Neural cell (in vitro differentiated cells): Measurements from ENCODE around the gene C1orf210. TPM values are rescaled to one million over a fixed set of nuclear protein-coding genes. Genes with fewer than 3 reads are reported as not detected.

ENCODE experiments used
- H2AFZ ChIP-seq: fragments of 200-600, 300-800 bp; sonication (generic), shearing (Covaris generic); 2 replicates; pipeline ENCODE4 v1.6.0; 2014; ENCODE audit warnings: low read depth, mild to moderate bottlenecking, antibody characterized with exemption, low read length, moderate library complexity
- H3F3A ChIP-seq: fragments of 200-600 bp; shearing (Covaris generic); 2 replicates; pipeline ENCODE4 v1.6.1; 2016; ENCODE audit warnings: mild to moderate bottlenecking, moderate library complexity, mixed read lengths, antibody characterized with exemption, low read length; ENCODE audit not compliant: insufficient read depth, poor library complexity, severe bottlenecking
- H3K27ac ChIP-seq: fragments of 200-600, 300-800 bp; sonication (generic), shearing (Covaris generic); 2 replicates; pipeline ENCODE4 v1.5.1; 2014; ENCODE audit warnings: mild to moderate bottlenecking, low read length, moderate library complexity
- H3K27me3 ChIP-seq: fragments of 300-800, 200-600 bp; sonication (generic), shearing (Covaris generic); 2 replicates; pipeline ENCODE4 v1.6.0; 2014; ENCODE audit warnings: mild to moderate bottlenecking, low read depth, low read length, moderate library complexity; ENCODE audit not compliant: insufficient read depth
- H3K36me3 ChIP-seq: fragments of 300-800, 200-600 bp; sonication (generic), shearing (Covaris generic); 2 replicates; pipeline ENCODE4 v1.5.1; 2014; ENCODE audit warnings: mild to moderate bottlenecking, antibody characterized with exemption, low read length, moderate library complexity; ENCODE audit not compliant: insufficient read depth
- H3K4me2 ChIP-seq: fragments of 300-800, 200-600 bp; sonication (generic), shearing (Covaris generic); 2 replicates; pipeline ENCODE4 v1.6.0; 2014; ENCODE audit warnings: mild to moderate bottlenecking, low read length
- H3K4me3 ChIP-seq: fragments of 300-800, 200-600 bp; sonication (generic), shearing (Covaris generic); 2 replicates; pipeline ENCODE4 v1.5.1; 2014; ENCODE audit warnings: mild to moderate bottlenecking, low read length, moderate library complexity
- H3K79me2 ChIP-seq: fragments of 200-600 bp; shearing (Covaris generic); replicated peaks from 2 replicates; pipeline ENCODE4 v1.6.0; 2014; ENCODE audit warnings: mild to moderate bottlenecking, low read length, moderate library complexity; ENCODE audit not compliant: insufficient read depth
- H3K9ac ChIP-seq: fragments of 300-800, 200-600 bp; sonication (generic), shearing (Covaris generic); 2 replicates; pipeline ENCODE4 v1.6.1; 2016; ENCODE audit warnings: mild to moderate bottlenecking, low read length, mixed read lengths
- H3K9me2 ChIP-seq: fragments of 200-600 bp; shearing (Covaris generic); 2 replicates; pipeline ENCODE4 v1.6.1; 2016; ENCODE audit warnings: mild to moderate bottlenecking, low read length, mixed read lengths; ENCODE audit not compliant: insufficient read depth
- H3K9me3 ChIP-seq: fragments of 200-600, 300-800 bp; sonication (generic), shearing (Covaris generic); 2 replicates; pipeline ENCODE4 v1.6.1; 2016; ENCODE audit warnings: mild to moderate bottlenecking, mixed run types, low read length, moderate library complexity, mixed read lengths
- H4K20me1 ChIP-seq: fragments of 200-600 bp; shearing (Covaris generic); 2 replicates; pipeline ENCODE4 v1.6.1; 2016; ENCODE audit warnings: mild to moderate bottlenecking, mixed run types; ENCODE audit not compliant: insufficient read depth
- CTCF ChIP-seq: fragments of 450-650 bp; IDR thresholded peaks from 2 replicates; pipeline ENCODE4 v1.5.1; 2014; ENCODE audit warnings: antibody characterized with exemption, mild to moderate bottlenecking, moderate library complexity; ENCODE audit not compliant: poor library complexity, severe bottlenecking
- EP300 ChIP-seq: fragments of 450-650 bp; conservative IDR thresholded peaks from 2 replicates; pipeline ENCODE4 v1.6.1; 2014; ENCODE audit warnings: antibody characterized with exemption, mild to moderate bottlenecking, moderate library complexity; ENCODE audit not compliant: poor library complexity, severe bottlenecking
- EZH2 ChIP-seq: fragments of 200-600, 300-800 bp; shearing (Covaris generic), sonication (generic); IDR thresholded peaks from 2 replicates; pipeline ENCODE4 v1.6.1; 2014; ENCODE audit warnings: antibody characterized with exemption, low read length, borderline replicate concordance, mild to moderate bottlenecking; ENCODE audit not compliant: insufficient read depth, poor library complexity, severe bottlenecking
- MXI1 ChIP-seq: fragments of 450-650 bp; conservative IDR thresholded peaks from 2 replicates; pipeline ENCODE4 v1.6.1; 2014; ENCODE audit warnings: antibody characterized with exemption, mild to moderate bottlenecking; ENCODE audit not compliant: poor library complexity, severe bottlenecking
- POLR2AphosphoS5 ChIP-seq: IDR thresholded peaks from 2 replicates; pipeline ENCODE4 v1.6.1; 2012
- RAD21 ChIP-seq: fragments of 450-650 bp; conservative IDR thresholded peaks from 2 replicates; pipeline ENCODE4 v1.6.1; 2014; ENCODE audit warnings: antibody characterized with exemption, mild to moderate bottlenecking, moderate library complexity
- REST ChIP-seq: IDR thresholded peaks from 2 replicates; pipeline ENCODE4 v1.6.1; 2012; ENCODE audit warnings: borderline replicate concordance
- SMC3 ChIP-seq: fragments of 450-650 bp; conservative IDR thresholded peaks from 2 replicates; pipeline ENCODE4 v1.6.1; 2014; ENCODE audit warnings: antibody characterized with exemption, mild to moderate bottlenecking, moderate library complexity; ENCODE audit not compliant: poor library complexity
- TAF1 ChIP-seq: IDR thresholded peaks from 2 replicates; pipeline ENCODE4 v1.6.1; 2012; ENCODE audit warnings: low read depth
- polyA plus RNA-seq: library from polyadenylated mRNA; depleted of rRNA; stranded (reverse); fragments of >200 nt; gene quantifications from 2 replicates; pipeline ENCODE4 v1.2.3, GENCODE V29; 2014

C1orf210 gene
- polyA plus RNA-seq, 1 donor from 2014 or later = not detected

GRCh38 chr1:43315481-43315880 is 30.1 kb upstream of the C1orf210 start:
- Histone ChIP-seq H4K20me1 (no peaks in the 10 kb centered on the region), H3K9ac (no peak overlapping the region), H2AFZ (no peak overlapping the region), H3K9me2 (no peaks in the 10 kb centered on the region), H3K79me2 (no peaks in the 10 kb centered on the region), H3K36me3 (no peaks in the 10 kb centered on the region), H3K4me3 (no peak overlapping the region), H3F3A (no peaks in the 10 kb centered on the region), H3K4me2 (no peak overlapping the region), H3K27ac (no peak overlapping the region), H3K27me3 (no peaks in the 10 kb centered on the region), H3K9me3 (no peaks in the 10 kb centered on the region)
- TF ChIP-seq MXI1 (no peak), POLR2AphosphoS5 (no peak)

DNA sequence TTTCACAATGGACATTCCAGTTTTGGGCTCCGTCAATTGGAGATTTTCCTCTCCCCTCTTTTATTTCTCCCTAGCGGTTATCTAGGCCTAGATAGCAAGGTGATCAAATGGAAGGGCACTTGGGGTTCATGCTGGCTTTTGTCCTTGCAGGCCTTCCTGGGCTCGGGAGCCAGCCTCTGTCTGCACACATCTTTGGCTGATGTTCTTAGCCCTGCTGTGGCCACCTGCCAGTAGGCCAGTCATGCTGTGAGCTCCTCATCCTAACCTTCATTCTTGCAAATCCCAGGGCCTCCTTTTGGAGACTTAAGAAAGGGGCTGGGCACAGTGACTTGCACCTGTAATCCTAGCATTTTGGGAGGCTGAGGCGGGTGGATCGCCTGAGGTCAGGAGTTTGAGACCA is 28.9 kb upstream of the C1orf210 start:
- no peak overlapping the region for H3K4me3 ChIP-seq
- H3K27me3 ChIP-seq = no peaks in the 10 kb centered on the region
- H2AFZ ChIP-seq = no peak overlapping the region
- no peaks in the 10 kb centered on the region for H3K9me3 ChIP-seq
- H3K27ac ChIP-seq = no peak overlapping the region
- no peaks in the 10 kb centered on the region for H3F3A ChIP-seq
- H3K4me2 ChIP-seq = no peak overlapping the region
- no peaks in the 10 kb centered on the region for H3K79me2 ChIP-seq
- no peaks in the 10 kb centered on the region for H3K36me3 ChIP-seq
- no peak overlapping the region for H3K9ac ChIP-seq
- H3K9me2 ChIP-seq = no peaks in the 10 kb centered on the region
- TF ChIP-seq POLR2AphosphoS5 (no peak), REST (no peak), CTCF (no peak), SMC3 (no peak), MXI1 (no peak), EZH2 (no peak), EP300 (no peak), TAF1 (no peak), RAD21 (no peak)
- H4K20me1 ChIP-seq = no peaks in the 10 kb centered on the region

DNA sequence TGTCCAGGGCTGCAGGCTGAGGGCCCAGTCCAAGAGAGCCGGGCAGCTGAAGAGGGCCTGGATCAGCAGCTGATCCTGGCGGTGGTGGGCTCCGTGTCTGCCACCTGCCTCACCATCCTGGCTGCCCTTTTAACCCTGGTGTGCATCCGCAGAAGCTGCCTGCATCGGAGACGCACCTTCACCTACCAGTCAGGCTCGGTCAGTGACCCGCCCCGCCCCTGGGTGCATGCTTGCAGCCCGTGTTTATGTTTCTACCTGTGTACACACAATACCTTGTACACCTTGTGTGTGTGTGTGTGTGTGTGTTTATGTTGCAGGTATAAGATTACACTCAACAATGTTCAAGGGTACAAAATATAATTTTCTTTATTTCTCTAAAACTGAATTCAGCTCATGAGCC is 28.4 kb upstream of the C1orf210 start:
- Histone ChIP-seq H3K9me3 (no peaks in the 10 kb centered on the region), H3K27me3 (no peaks in the 10 kb centered on the region), H3K4me2 (no peak overlapping the region), H3F3A (no peaks in the 10 kb centered on the region), H2AFZ (no peak overlapping the region), H3K4me3 (no peak overlapping the region), H3K79me2 (no peaks in the 10 kb centered on the region), H3K36me3 (no peaks in the 10 kb centered on the region), H3K9me2 (no peaks in the 10 kb centered on the region), H3K27ac (no peak overlapping the region), H4K20me1 (no peaks in the 10 kb centered on the region), H3K9ac (no peak overlapping the region)
- TF ChIP-seq RAD21 = no peak
- TF ChIP-seq EP300 = no peak
- TF ChIP-seq POLR2AphosphoS5 = no peak
- TF ChIP-seq SMC3 = no peak
- no peak for TF ChIP-seq MXI1
- no peak for TF ChIP-seq CTCF
- no peak for TF ChIP-seq REST
- no peak for TF ChIP-seq EZH2
- no peak for TF ChIP-seq TAF1
